Mesothelial cell of epicardium (in vitro differentiated cells): Measurements from ENCODE around the gene TSPAN18. TPM values are rescaled to one million over a fixed set of nuclear protein-coding genes. Genes with fewer than 3 reads are reported as not detected.
A peak's percentile ranks its signal among the peaks of the same experiment; 100 is the strongest.

ENCODE experiments used
- DNase-seq, 2 experiments: peaks; one replicate each; pipeline ENCODE4 v3.0.0; 2021; ENCODE audit warnings: low spot score in 2 of 2; ENCODE audit not compliant: unreplicated experiment in 2 of 2
- H3K27ac Mint-ChIP-seq: 2 replicates; pipeline ENCODE4 v1.8.0; 2021; ENCODE audit warnings: mixed read lengths
- H3K27me3 Mint-ChIP-seq: 2 replicates; pipeline ENCODE4 v1.8.0; 2021; ENCODE audit warnings: low read depth, mixed read lengths
- H3K36me3 Mint-ChIP-seq: 2 replicates; pipeline ENCODE4 v1.8.0; 2021; ENCODE audit warnings: mixed read lengths
- H3K4me1 Mint-ChIP-seq: 2 replicates; pipeline ENCODE4 v1.8.0; 2021; ENCODE audit warnings: mixed read lengths
- H3K4me3 Mint-ChIP-seq: 2 replicates; pipeline ENCODE4 v1.8.0; 2021; ENCODE audit warnings: mild to moderate bottlenecking, moderate library complexity, mixed read lengths
- H3K9me3 Mint-ChIP-seq: 2 replicates; pipeline ENCODE4 v1.8.0; 2021; ENCODE audit warnings: mixed read lengths
- CTCF ChIP-seq: fragments of 200-600 bp; sonication (generic); IDR thresholded peaks from one replicate; pipeline ENCODE4 v1.5.0; 2021; ENCODE audit warnings: antibody characterized with exemption; ENCODE audit not compliant: unreplicated experiment
- total RNA-seq: library from RNA; stranded (reverse); gene quantifications from 3 replicates; pipeline ENCODE4 v1.2.1, GENCODE V29; 2021

TSPAN18 gene
- total RNA-seq, 1 donor from 2014 or later = 47.4 TPM

GRCh38 chr11:44872556-44872955 is 145.8 kb downstream of the TSPAN18 start:
- Mint-ChIP-seq H3K9me3 (no peaks in the 10 kb centered on the region), H3K4me1 (peaks cover 21% of the 10 kb centered on the region), H3K4me3 (no peak overlapping the region), H3K27ac (no peak overlapping the region), H3K36me3 (no peaks in the 10 kb centered on the region), H3K27me3 (peaks cover 2% of the 10 kb centered on the region)
- no peak for TF ChIP-seq CTCF
- no peak for DNase-seq

- Mint-ChIP-seq H3K27ac (no peak overlapping the region), H3K27me3 (peaks cover 2% of the 10 kb centered on the region), H3K4me3 (no peak overlapping the region), H3K36me3 (no peaks in the 10 kb centered on the region), H3K4me1 (peaks cover 21% of the 10 kb centered on the region), H3K9me3 (no peaks in the 10 kb centered on the region)
- DNase-seq = no peak
- no peak for TF ChIP-seq CTCF
These were observed 146.8 kb downstream of the TSPAN18 start for GRCh38 chr11:44873537-44873936.

- TF ChIP-seq CTCF = no peak
- peaks cover 2% of the 10 kb centered on the region for H3K27me3 Mint-ChIP-seq
These were observed 147.5 kb downstream of the TSPAN18 start for GRCh38 chr11:44874284-44874683.

GRCh38 chr11:44875037-44875436 is 148.3 kb downstream of the TSPAN18 start:
- Mint-ChIP-seq H3K4me3 (no peak overlapping the region), H3K27me3 (peaks cover 2% of the 10 kb centered on the region), H3K27ac (no peak overlapping the region), H3K36me3 (no peaks in the 10 kb centered on the region), H3K9me3 (no peaks in the 10 kb centered on the region), H3K4me1 (peaks cover 17% of the 10 kb centered on the region)
- no peak for DNase-seq
- no peak for TF ChIP-seq CTCF

More at GRCh38 chr11:44874284-44874683, 147.5 kb downstream of the TSPAN18 start:
- DNase-seq = no peak
- Mint-ChIP-seq H3K27ac (no peak overlapping the region), H3K4me1 (peaks cover 21% of the 10 kb centered on the region), H3K36me3 (no peaks in the 10 kb centered on the region), H3K4me3 (no peak overlapping the region), H3K9me3 (no peaks in the 10 kb centered on the region)

- Mint-ChIP-seq H3K4me1 (peaks cover 8% of the 10 kb centered on the region), H3K9me3 (no peaks in the 10 kb centered on the region), H3K27ac (peak overlapping the region; percentile 61), H3K4me3 (no peak overlapping the region), H3K27me3 (peaks cover 6% of the 10 kb centered on the region), H3K36me3 (no peaks in the 10 kb centered on the region)
- no peak for TF ChIP-seq CTCF
- no peak for DNase-seq
These were observed 149.5 kb downstream of the TSPAN18 start for GRCh38 chr11:44876194-44876723.

GRCh38 chr11:44876906-44877305 is 150.1 kb downstream of the TSPAN18 start:
- H3K4me1 Mint-ChIP-seq = peaks cover 8% of the 10 kb centered on the region
- H3K9me3 Mint-ChIP-seq = no peaks in the 10 kb centered on the region
- no peaks in the 10 kb centered on the region for H3K36me3 Mint-ChIP-seq
- peaks cover 6% of the 10 kb centered on the region for H3K27me3 Mint-ChIP-seq
- TF ChIP-seq CTCF = no peak
- no peak for DNase-seq
- H3K27ac Mint-ChIP-seq = peak overlapping the region; percentile 61
- H3K4me3 Mint-ChIP-seq = no peak overlapping the region
